SK-N-MC (cell line): ENCODE results near the gene ZDHHC11.

Source experiments
- DNase-seq: peaks from one replicate; pipeline ENCODE4 v3.0.0-alpha.2; 2011; ENCODE audit warnings: low read depth, low spot score
- H3K27ac ChIP-seq: fragments of 200-600 bp; sonication (generic); 2 replicates; pipeline ENCODE4 v1.5.1; 2016; ENCODE audit warnings: mixed run types
- H3K36me3 ChIP-seq: fragments of 200-600 bp; sonication (generic); 2 replicates; pipeline ENCODE4 v1.6.1; 2017; ENCODE audit warnings: antibody characterized with exemption, low read length, mixed read lengths; ENCODE audit not compliant: insufficient read depth
- H3K4me3 ChIP-seq: fragments of 200-600 bp; sonication (generic); 2 replicates; pipeline ENCODE4 v1.5.1; 2016
- H3K9ac ChIP-seq: fragments of 200-600 bp; sonication (generic); 2 replicates; pipeline ENCODE4 v1.8.0; 2017; ENCODE audit warnings: mixed run types, mixed read lengths; ENCODE audit not compliant: insufficient read length
- H3K9me3 ChIP-seq: fragments of 200-600 bp; sonication (generic); 2 replicates; pipeline ENCODE4 v1.6.1; 2017; ENCODE audit warnings: low read depth, mild to moderate bottlenecking, antibody characterized with exemption, low read length, moderate library complexity, mixed read lengths
- EZH2 ChIP-seq: fragments of 200-600 bp; sonication (generic); IDR thresholded peaks from one replicate; pipeline ENCODE4 v1.6.1; 2017; ENCODE audit warnings: antibody characterized with exemption
- FOXP2 ChIP-seq: optimal IDR thresholded peaks from 2 replicates; pipeline ENCODE3; 2011; ENCODE audit warnings: mild to moderate bottlenecking, moderate library complexity; ENCODE audit not compliant: insufficient read depth; ENCODE audit errors: extremely low read length, control extremely low read depth
- POLR2AphosphoS5 ChIP-seq: IDR thresholded peaks from 2 replicates; pipeline ENCODE4 v1.6.1; 2012; ENCODE audit warnings: mild to moderate bottlenecking, low read depth, low read length, borderline replicate concordance

The ZDHHC11 gene

DNA sequence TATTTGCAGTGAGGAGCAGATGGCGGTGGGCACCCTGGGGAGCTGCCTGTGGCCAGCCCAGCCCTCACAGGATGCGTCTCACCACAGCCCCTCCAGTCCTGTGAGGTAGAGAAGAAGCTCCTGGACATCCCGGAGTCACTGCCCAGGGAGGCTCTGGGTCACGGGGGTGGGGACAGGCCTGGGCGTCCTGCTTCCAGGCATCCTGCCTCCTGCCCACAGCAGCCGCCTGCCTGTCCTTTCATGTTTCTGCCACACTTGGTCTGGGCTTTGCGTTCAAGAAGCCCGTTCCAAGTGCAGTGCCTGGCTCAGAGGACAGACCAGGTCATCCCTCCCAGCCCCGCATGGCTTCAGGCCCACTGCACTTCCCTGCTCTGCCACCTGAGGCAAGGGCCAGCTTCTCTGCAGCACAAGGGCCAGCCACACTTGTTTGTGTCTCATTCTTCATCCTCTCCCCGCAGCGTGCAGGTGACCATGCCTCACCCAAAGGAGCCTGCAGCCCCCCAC, 104.5 kb downstream of the ZDHHC11 start:
- H3K36me3 ChIP-seq, result no peaks in the 10 kb centered on the region
- H3K4me3 ChIP-seq, result no peak overlapping the region
- DNase-seq, result no peak

More for the DNA sequence above, 104.5 kb downstream of the ZDHHC11 start:
- H3K9me3 ChIP-seq, result no peaks in the 10 kb centered on the region
- no peak overlapping the region for H3K27ac ChIP-seq
- TF ChIP-seq FOXP2, result no peak
- TF ChIP-seq POLR2AphosphoS5, result no peak
- no peak for TF ChIP-seq EZH2
- H3K9ac ChIP-seq, result no peak overlapping the region
